HEK293 (cell line): ENCODE results near the gene ZFP2.
A peak's percentile ranks its signal among the peaks of the same experiment; 100 is the strongest.

Experiments
- CTCF ChIA-PET: fragments of 350-600 bp; formaldehyde crosslinking; extraction: SDS; loops from one replicate; lab custom pipeline; 2021; ENCODE audit warnings: antibody characterized with exemption; lab: Yijun Ruan, JAX
- POLR2A ChIA-PET: fragments of 300-600 bp; formaldehyde crosslinking; extraction: SDS; loops from one replicate; lab custom pipeline; 2020; ENCODE audit warnings: antibody characterized with exemption, inconsistent platforms; lab: Yijun Ruan, JAX
- H3K27ac ChIP-seq: fragments of 200-500 bp; sonication (Bioruptor generic); 2 replicates; pipeline ENCODE4 v1.5.1; 2014; ENCODE audit warnings: low read depth, low read length, control low read depth, inconsistent platforms; ENCODE audit errors: extremely low read depth
- H3K36me3 ChIP-seq, 2 experiments: fragments of 200-500 bp in 1 of 2; sonication (Bioruptor generic) in 1 of 2; 1 replicate in 1 of 2; 2 replicates in 1 of 2; pipeline ENCODE4 v1.5.1; 2014 to 2017; ENCODE audit warnings: inconsistent platforms in 2 of 2, low read length in 2 of 2; ENCODE audit not compliant: control insufficient read depth in 2 of 2, insufficient read depth in 1 of 2
- H3K4me1 ChIP-seq: fragments of 200-500 bp; sonication (Bioruptor generic); 2 replicates; pipeline ENCODE4 v1.5.1; 2014; ENCODE audit warnings: mild to moderate bottlenecking, low read length, inconsistent platforms; ENCODE audit not compliant: control insufficient read depth, insufficient read depth
- H3K4me3 ChIP-seq: 2 replicates; pipeline ENCODE4 v1.5.1; 2011; ENCODE audit warnings: low read depth, mild to moderate bottlenecking, control low read depth, low read length, moderate library complexity
- H3K9me3 ChIP-seq: fragments of 200-500 bp; sonication (Bioruptor generic); 2 replicates; pipeline ENCODE4 v1.5.1; 2014; ENCODE audit warnings: low read depth, low read length, inconsistent platforms; ENCODE audit not compliant: control insufficient read depth, insufficient read depth
- BCL11B ChIP-seq: fragments of 450-650 bp; formaldehyde crosslinking; IDR thresholded peaks from 2 replicates; pipeline ENCODE4 v1.5.1; 2016; ENCODE audit warnings: low read depth, missing biosample characterization, missing genetic modification characterization
- INSM2 ChIP-seq: fragments of 450-650 bp; formaldehyde crosslinking; IDR thresholded peaks from 2 replicates; pipeline ENCODE4 v1.5.1; 2016; ENCODE audit warnings: missing biosample characterization, missing genetic modification characterization
- KLF17 ChIP-seq: fragments of 450-650 bp; formaldehyde crosslinking; IDR thresholded peaks from 2 replicates; pipeline ENCODE4 v1.5.1; 2016; ENCODE audit warnings: missing biosample characterization, missing genetic modification characterization
- PBX3 ChIP-seq: sonication (generic); formaldehyde crosslinking; IDR thresholded peaks from 2 replicates; pipeline ENCODE4 v1.8.1; 2022; ENCODE audit warnings: mild to moderate bottlenecking, moderate library complexity, missing genetic modification reagents
- REPIN1 ChIP-seq: fragments of 450-650 bp; formaldehyde crosslinking; IDR thresholded peaks from 2 replicates; pipeline ENCODE4 v1.5.1; 2017; ENCODE audit warnings: missing biosample characterization, missing genetic modification characterization, low read depth
- SCRT1 ChIP-seq: fragments of 450-650 bp; formaldehyde crosslinking; IDR thresholded peaks from 2 replicates; pipeline ENCODE4 v1.5.1; 2016; ENCODE audit warnings: missing biosample characterization, missing genetic modification characterization, borderline replicate concordance
- ZEB2 ChIP-seq: fragments of 450-650 bp; formaldehyde crosslinking; IDR thresholded peaks from 2 replicates; pipeline ENCODE4 v1.5.1; 2016; ENCODE audit warnings: missing biosample characterization, missing genetic modification characterization
- ZFP41 ChIP-seq: fragments of 450-650 bp; formaldehyde crosslinking; IDR thresholded peaks from 2 replicates; pipeline ENCODE4 v1.5.1; 2016; ENCODE audit warnings: missing biosample characterization, missing genetic modification characterization, borderline replicate concordance
- ZNF121 ChIP-seq: fragments of 450-650 bp; formaldehyde crosslinking; IDR thresholded peaks from 2 replicates; pipeline ENCODE4 v1.5.1; 2016; ENCODE audit warnings: missing biosample characterization, missing genetic modification characterization
- ZNF140 ChIP-seq: fragments of 450-650 bp; formaldehyde crosslinking; IDR thresholded peaks from 2 replicates; pipeline ENCODE4 v1.5.1; 2016; ENCODE audit warnings: missing biosample characterization, missing genetic modification characterization
- ZNF146 ChIP-seq: fragments of 450-650 bp; formaldehyde crosslinking; IDR thresholded peaks from 2 replicates; pipeline ENCODE4 v1.5.1; 2016; ENCODE audit warnings: missing biosample characterization, missing genetic modification characterization
- ZNF169 ChIP-seq: fragments of 450-650 bp; formaldehyde crosslinking; IDR thresholded peaks from 2 replicates; pipeline ENCODE4 v1.5.1; 2016; ENCODE audit warnings: missing biosample characterization, missing genetic modification characterization
- ZNF184 ChIP-seq: fragments of 450-650 bp; IDR thresholded peaks from 2 replicates; pipeline ENCODE4 v1.5.1; 2018; ENCODE audit warnings: missing biosample characterization, mild to moderate bottlenecking, missing genetic modification characterization
- ZNF501 ChIP-seq: fragments of 450-650 bp; formaldehyde crosslinking; IDR thresholded peaks from 2 replicates; pipeline ENCODE4 v1.5.1; 2016; ENCODE audit warnings: missing biosample characterization, missing genetic modification characterization
- ZNF514 ChIP-seq: fragments of 450-650 bp; formaldehyde crosslinking; IDR thresholded peaks from 2 replicates; pipeline ENCODE4 v1.5.1; 2016; ENCODE audit warnings: missing biosample characterization, missing genetic modification characterization
- ZNF548 ChIP-seq: fragments of 450-650 bp; formaldehyde crosslinking; IDR thresholded peaks from 2 replicates; pipeline ENCODE4 v1.5.1; 2016; ENCODE audit warnings: missing biosample characterization, missing genetic modification characterization
- ZNF555 ChIP-seq: fragments of 450-650 bp; formaldehyde crosslinking; conservative IDR thresholded peaks from 2 replicates; pipeline ENCODE4 v1.5.1; 2017; ENCODE audit warnings: missing biosample characterization, mild to moderate bottlenecking, missing genetic modification characterization, inconsistent platforms
- ZNF596 ChIP-seq: fragments of 450-650 bp; IDR thresholded peaks from 2 replicates; pipeline ENCODE4 v1.5.0; 2018; ENCODE audit warnings: missing biosample characterization, mild to moderate bottlenecking, missing genetic modification characterization, moderate library complexity
- ZNF600 ChIP-seq: fragments of 450-650 bp; formaldehyde crosslinking; IDR thresholded peaks from 2 replicates; pipeline ENCODE4 v1.5.1; 2016; ENCODE audit warnings: missing biosample characterization, missing genetic modification characterization
- ZNF639 ChIP-seq: fragments of 450-650 bp; formaldehyde crosslinking; IDR thresholded peaks from 2 replicates; pipeline ENCODE4 v1.5.1; 2016; ENCODE audit warnings: missing biosample characterization, missing genetic modification characterization

The ZFP2 gene

GRCh38 chr5:178869577-178869976 is 26.1 kb upstream of the ZFP2 start (continued):
- TF ChIP-seq INSM2 (tag by site-specific recombination): no peak

GRCh38 chr5:178870411-178870810 is 25.3 kb upstream of the ZFP2 start:
- Histone ChIP-seq H3K9me3 (no peaks in the 10 kb centered on the region), H3K36me3 (peaks cover 45 to 96% of the 10 kb centered on the region in 2 experiments), H3K4me3 (no peak overlapping the region), H3K4me1 (no peaks in the 10 kb centered on the region), H3K27ac (no peak overlapping the region)
- ChIA-PET CTCF (no interaction called here), POLR2A (no interaction called here)
- TF ChIP-seq KLF17 (tag by site-specific recombination) (no peak), ZNF555 (tag by site-specific recombination) (no peak), SCRT1 (no peak), ZNF514 (tag by site-specific recombination) (no peak), ZNF600 (tag by site-specific recombination) (no peak), ZNF596 (tag by site-specific recombination) (no peak), ZEB2 (tag by site-specific recombination) (no peak), ZNF169 (tag by site-specific recombination) (no peak), ZNF639 (tag by site-specific recombination) (no peak), BCL11B (no peak), ZNF501 (tag by site-specific recombination) (no peak), REPIN1 (tag by site-specific recombination) (no peak), PBX3 (CRISPR knock-in tag) (no peak), ZNF184 (tag by site-specific recombination) (no peak), ZNF548 (tag by site-specific recombination) (no peak), ZNF121 (tag by site-specific recombination) (no peak), ZFP41 (tag by site-specific recombination) (no peak), ZNF146 (tag by site-specific recombination) (no peak)

- Histone ChIP-seq H3K36me3 (peaks cover 44 to 96% of the 10 kb centered on the region in 2 experiments), H3K9me3 (peaks cover under 1% of the 10 kb centered on the region; the same call in 1 of the 2 replicates), H3K4me3 (no peak overlapping the region), H3K4me1 (no peaks in the 10 kb centered on the region), H3K27ac (no peak overlapping the region)
- ChIA-PET CTCF (no interaction called here), POLR2A (no interaction called here)
- TF ChIP-seq INSM2 (tag by site-specific recombination) (no peak), ZNF140 (tag by site-specific recombination) (peak; percentile 55; the same call in 1 of the 2 replicates)
These were observed 23.4 kb upstream of the ZFP2 start for GRCh38 chr5:178872302-178872701.
